HepG2 (cell line): Measurements from ENCODE around the gene RNASE12. TPM values are rescaled to one million over a fixed set of nuclear protein-coding genes. Genes with fewer than 3 reads are reported as not detected.

Experiments
- ATAC-seq: fragments of 200-7000 bp; cut with Tn5 transposase; 3 replicates; pipeline ENCODE4 v1.9.1; 2020; ENCODE audit warnings: mild to moderate bottlenecking, moderate library complexity
- BruUV-seq: library from RNA; stranded (reverse); fragments of 400-500 nt; replicated peaks from 2 replicates; lab custom pipeline; 2021; lab: Mats Ljungman, UMichigan
- CTCF ChIA-PET: fragments of 300-600 bp; formaldehyde crosslinking; extraction: SDS; loops from one replicate; lab custom pipeline; 2021; ENCODE audit warnings: low total read pairs, inconsistent platforms, low intra/inter-chr PET ratio; lab: Yijun Ruan, JAX
- POLR2A ChIA-PET: fragments of 350-600 bp; sonication (Branson Sonifier 250); formaldehyde crosslinking; loops from one replicate; lab custom pipeline; 2020; ENCODE audit warnings: antibody characterized with exemption, inconsistent platforms; lab: Yijun Ruan, JAX
- DNase-seq: peaks from one replicate; pipeline ENCODE4 v3.0.0-alpha.2; 2015; ENCODE audit warnings: low spot score
- FAIRE-seq: peaks from 3 replicates; lab custom pipeline; 2011; peaks lifted over from hg19 to GRCh38; lab: Jason Lieb, UNC
- H2AFZ ChIP-seq: one replicate; pipeline ENCODE4 v1.6.1; 2011; ENCODE audit warnings: low read length, inconsistent platforms
- H3K27ac ChIP-seq: fragments of 300-600 bp; 3 replicates; pipeline ENCODE4 v1.8.0; 2011; ENCODE audit warnings: mixed run types, mild to moderate bottlenecking, mixed read lengths, low read length, inconsistent platforms; ENCODE audit not compliant: insufficient read depth; ENCODE audit errors: extremely low read length
- H3K27me3 ChIP-seq, 2 experiments: fragments of 200-600 bp in 1 of 2; 2 replicates in 1 of 2; 3 replicates in 1 of 2; pipeline versions ENCODE4 v1.6.0 to v1.8.0; 2011; ENCODE audit warnings: low read length in 2 of 2, mild to moderate bottlenecking in 2 of 2, moderate library complexity in 2 of 2, inconsistent platforms in 1 of 2; ENCODE audit not compliant: insufficient read depth in 2 of 2, control insufficient read depth in 1 of 2
- H3K36me3 ChIP-seq, 2 experiments: fragments of 200-600 bp in 1 of 2; replicated peaks in 1 of 2; 2 replicates in 1 of 2; 3 replicates in 1 of 2; pipeline versions ENCODE4 v1.5.1 to v1.8.0; 2011; ENCODE audit warnings: low read length in 2 of 2, inconsistent platforms in 1 of 2; ENCODE audit not compliant: insufficient read depth in 2 of 2, control insufficient read depth in 1 of 2
- H3K4me1 ChIP-seq: 2 replicates; pipeline ENCODE4 v1.5.1; 2012; ENCODE audit warnings: low read length, inconsistent platforms; ENCODE audit not compliant: insufficient read depth
- H3K4me2 ChIP-seq: 2 replicates; pipeline ENCODE4 v1.6.0; 2011; ENCODE audit warnings: low read depth, low read length, inconsistent platforms
- H3K4me3 ChIP-seq, 3 experiments: fragments of 200-600 bp in 1 of 3; sonication (generic), shearing (Covaris generic) in 1 of 3; replicated peaks in 1 of 3; 2 replicates each; pipeline ENCODE4 v1.5.1; 2011 to 2016; ENCODE audit warnings: low read length in 3 of 3, inconsistent platforms in 2 of 3, low read depth in 2 of 3, mild to moderate bottlenecking in 2 of 3, control low read depth in 1 of 3, mixed read lengths in 1 of 3; ENCODE audit not compliant: insufficient read depth in 1 of 3
- H3K79me2 ChIP-seq: one replicate; pipeline ENCODE4 v1.6.1; 2011; ENCODE audit warnings: low read length, inconsistent platforms; ENCODE audit not compliant: insufficient read depth
- H3K9ac ChIP-seq: 2 replicates; pipeline ENCODE4 v1.6.0; 2011; ENCODE audit warnings: mild to moderate bottlenecking, low read depth, low read length, inconsistent platforms; ENCODE audit not compliant: insufficient read depth
- H3K9me3 ChIP-seq: 2 replicates; pipeline ENCODE4 v1.5.1; 2012; ENCODE audit warnings: mild to moderate bottlenecking, low read length
- H4K20me1 ChIP-seq: 2 replicates; pipeline ENCODE4 v1.6.0; 2011; ENCODE audit warnings: inconsistent platforms, mild to moderate bottlenecking, low read length, moderate library complexity; ENCODE audit not compliant: insufficient read depth
- GZF1 ChIP-seq: sonication (generic); formaldehyde crosslinking; IDR thresholded peaks from 2 replicates; pipeline ENCODE4 v1.5.1; 2020; ENCODE audit warnings: mild to moderate bottlenecking, missing genetic modification reagents
- HDAC6 ChIP-seq: fragments of 200-600 bp; sonication (generic); IDR thresholded peaks from 2 replicates; pipeline ENCODE4 v1.7.0; 2017; ENCODE audit warnings: mild to moderate bottlenecking, antibody characterized with exemption, low read length, low read depth
- IKZF1 ChIP-seq: fragments of 450-650 bp; IDR thresholded peaks from 2 replicates; pipeline ENCODE4 v1.7.1; 2016
- KLF11 ChIP-seq: IDR thresholded peaks from 2 replicates; pipeline ENCODE4 v1.6.1; 2016; ENCODE audit warnings: missing compliant biosample characterization
- NCOA1 ChIP-seq: sonication (generic); formaldehyde crosslinking; IDR thresholded peaks from 2 replicates; pipeline ENCODE4 v1.9.0; 2021; ENCODE audit warnings: missing genetic modification reagents
- NONO ChIP-seq, 2 experiments: fragments of 450-650 bp in 1 of 2; sonication (generic) in 1 of 2; formaldehyde crosslinking in 1 of 2; IDR thresholded peaks in 1 of 2; conservative IDR thresholded peaks in 1 of 2; 2 replicates each; pipeline versions ENCODE4 v1.6.1 to v1.8.0; 2017 to 2022; ENCODE audit warnings: mild to moderate bottlenecking in 1 of 2, missing genetic modification reagents in 1 of 2, moderate library complexity in 1 of 2
- RORA ChIP-seq: sonication (generic); formaldehyde crosslinking; IDR thresholded peaks from 2 replicates; pipeline ENCODE4 v1.5.0; 2020; ENCODE audit warnings: mild to moderate bottlenecking, missing genetic modification reagents, moderate library complexity
- SALL2 ChIP-seq: sonication (generic); formaldehyde crosslinking; IDR thresholded peaks from 2 replicates; pipeline ENCODE4 v1.8.1; 2023; ENCODE audit warnings: mild to moderate bottlenecking, missing genetic modification reagents, inconsistent platforms
- SMC3 ChIP-seq: IDR thresholded peaks from 2 replicates; pipeline ENCODE4 v1.6.1; 2011; ENCODE audit warnings: low read length, improper control_type of control experiment
- ZFP36L1 ChIP-seq: sonication (generic); formaldehyde crosslinking; IDR thresholded peaks from 2 replicates; pipeline ENCODE4 v1.8.0; 2022; ENCODE audit warnings: mild to moderate bottlenecking, missing genetic modification reagents, moderate library complexity
- ZNF121 ChIP-seq: sonication (generic); formaldehyde crosslinking; IDR thresholded peaks from 2 replicates; pipeline ENCODE4 v1.5.0; 2020; ENCODE audit warnings: mild to moderate bottlenecking, missing genetic modification reagents
- ZNF501 ChIP-seq: sonication (generic); formaldehyde crosslinking; IDR thresholded peaks from 2 replicates; pipeline ENCODE4 v1.5.1; 2020; ENCODE audit warnings: mild to moderate bottlenecking, moderate library complexity, missing genetic modification reagents
- ZNF556 ChIP-seq: sonication (generic); formaldehyde crosslinking; IDR thresholded peaks from 2 replicates; pipeline ENCODE4 v1.4.0; 2020; ENCODE audit warnings: mild to moderate bottlenecking, missing genetic modification reagents, borderline replicate concordance
- ZNF709 ChIP-seq: sonication (generic); formaldehyde crosslinking; IDR thresholded peaks from 2 replicates; pipeline ENCODE4 v1.5.0; 2020; ENCODE audit warnings: mild to moderate bottlenecking, missing genetic modification reagents
- ZSCAN29 ChIP-seq: sonication (generic); formaldehyde crosslinking; conservative IDR thresholded peaks from 2 replicates; pipeline ENCODE4 v1.4.0; 2020; ENCODE audit warnings: mild to moderate bottlenecking, missing genetic modification reagents
- WGBS: methylation state at CpG from one replicate; pipeline ENCODE4 v1.1.6; 2017; ENCODE audit warnings: low lambda C conversion rate; 5-methylcytosine and 5-hydroxymethylcytosine counted together
- in situ Hi-C: cut with HindIII; loops from 2 replicates; pipeline ENCODE4 v1.10.0; 2017; ENCODE audit warnings: low pct_unique_long_range_greater_than_20kb; ENCODE audit not compliant: extremely low pct_ligation_motif_present
- intact Hi-C: fragments of 100-400 bp; cut with micrococcal nuclease; formaldehyde crosslinking; loops from one replicate; pipeline ENCODE4 v1.10.0; 2022; ENCODE audit not compliant: unreplicated experiment
- polyA plus RNA-seq, 8 experiments: library from polyadenylated mRNA; depleted of rRNA in 3 of 8; stranded (reverse) in 7 of 8; unstranded in 1 of 8; fragments of >200 nt; fragmentation: Illumina TruSeq in 4 of 8; extraction: Trizol in 4 of 8; gene quantifications; 2 replicates each; pipeline versions ENCODE4 v1.2.1 to v1.2.3, GENCODE V29; 2011 to 2016; ENCODE audit warnings: low read depth in 4 of 8, missing spikeins in 1 of 8, mixed read lengths in 1 of 8; ENCODE audit not compliant: insufficient read depth in 1 of 8
- total RNA-seq, 5 experiments: library from RNA; depleted of rRNA; stranded (reverse); fragments of >200 nt; fragmentation: Illumina TruSeq; extraction: Trizol; gene quantifications; 2 replicates each; pipeline ENCODE4 v1.2.3, GENCODE V29; 2016; ENCODE audit warnings: low read depth in 1 of 5
- TF ChIP-seq, protein P1 (sequence below): sonication (generic); formaldehyde crosslinking; IDR thresholded peaks from 2 replicates; pipeline ENCODE4 v1.4.0; 2020; ENCODE audit warnings: missing genetic modification reagents
- TF ChIP-seq, protein P2 (sequence below): sonication (generic); formaldehyde crosslinking; conservative IDR thresholded peaks from 2 replicates; pipeline ENCODE4 v1.4.0; 2020; ENCODE audit warnings: missing genetic modification reagents

RNASE12 gene
- total and polyA plus RNA-seq, 2 of the 13 experiments (the other 11 are each of a cell fraction or from before 2014, with no cell fraction given): not detected

DNA sequence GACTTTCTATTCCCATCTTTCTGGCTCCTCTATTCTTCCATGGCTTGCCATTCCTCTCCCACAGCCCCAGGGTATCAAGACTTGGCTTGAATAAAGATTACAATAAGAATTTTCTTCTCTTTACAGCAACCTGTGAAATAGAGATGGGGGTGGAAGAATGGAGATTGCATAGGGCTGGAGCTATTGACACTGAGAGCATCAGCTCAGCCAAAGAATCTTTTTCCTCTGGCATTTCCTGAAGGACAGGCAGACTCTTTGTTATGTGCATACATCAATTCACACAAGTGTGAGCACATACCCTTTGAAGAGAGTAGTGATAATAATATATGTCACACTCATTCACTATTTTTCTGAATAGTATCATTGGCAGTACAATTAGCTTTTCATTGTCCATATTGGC, 8.0 kb downstream of the RNASE12 start:
- Histone ChIP-seq H3K4me3 (no peak overlapping the region), H3K27ac (no peak overlapping the region), H3K79me2 (no peaks in the 10 kb centered on the region), H3K4me1 (no peaks in the 10 kb centered on the region), H3K27me3 (peaks cover 0 to 2% of the 10 kb centered on the region in 2 experiments; a peak in 2 of 5 replicates), H2AFZ (no peak overlapping the region), H3K4me2 (no peak overlapping the region), H4K20me1 (no peaks in the 10 kb centered on the region), H3K9ac (no peak overlapping the region), H3K36me3 (no peaks in the 10 kb centered on the region), H3K9me3 (no peaks in the 10 kb centered on the region)
- no TSS peak for BruUV-seq
- no peak for ATAC-seq
- POLR2A ChIA-PET: no interaction called here
- CTCF ChIA-PET: no interaction called here
- in situ Hi-C loops (no loop called here), intact Hi-C loops (no loop called here)
- FAIRE-seq: no peak
- TF ChIP-seq ZNF501 (CRISPR knock-in tag) (no peak), IKZF1 (no peak)
- TF ChIP-seq, protein P1, sequence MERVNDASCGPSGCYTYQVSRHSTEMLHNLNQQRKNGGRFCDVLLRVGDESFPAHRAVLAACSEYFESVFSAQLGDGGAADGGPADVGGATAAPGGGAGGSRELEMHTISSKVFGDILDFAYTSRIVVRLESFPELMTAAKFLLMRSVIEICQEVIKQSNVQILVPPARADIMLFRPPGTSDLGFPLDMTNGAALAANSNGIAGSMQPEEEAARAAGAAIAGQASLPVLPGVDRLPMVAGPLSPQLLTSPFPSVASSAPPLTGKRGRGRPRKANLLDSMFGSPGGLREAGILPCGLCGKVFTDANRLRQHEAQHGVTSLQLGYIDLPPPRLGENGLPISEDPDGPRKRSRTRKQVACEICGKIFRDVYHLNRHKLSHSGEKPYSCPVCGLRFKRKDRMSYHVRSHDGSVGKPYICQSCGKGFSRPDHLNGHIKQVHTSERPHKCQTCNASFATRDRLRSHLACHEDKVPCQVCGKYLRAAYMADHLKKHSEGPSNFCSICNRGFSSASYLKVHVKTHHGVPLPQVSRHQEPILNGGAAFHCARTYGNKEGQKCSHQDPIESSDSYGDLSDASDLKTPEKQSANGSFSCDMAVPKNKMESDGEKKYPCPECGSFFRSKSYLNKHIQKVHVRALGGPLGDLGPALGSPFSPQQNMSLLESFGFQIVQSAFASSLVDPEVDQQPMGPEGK (CRISPR knock-in tag): no peak
- DNase-seq: no peak

DNA sequence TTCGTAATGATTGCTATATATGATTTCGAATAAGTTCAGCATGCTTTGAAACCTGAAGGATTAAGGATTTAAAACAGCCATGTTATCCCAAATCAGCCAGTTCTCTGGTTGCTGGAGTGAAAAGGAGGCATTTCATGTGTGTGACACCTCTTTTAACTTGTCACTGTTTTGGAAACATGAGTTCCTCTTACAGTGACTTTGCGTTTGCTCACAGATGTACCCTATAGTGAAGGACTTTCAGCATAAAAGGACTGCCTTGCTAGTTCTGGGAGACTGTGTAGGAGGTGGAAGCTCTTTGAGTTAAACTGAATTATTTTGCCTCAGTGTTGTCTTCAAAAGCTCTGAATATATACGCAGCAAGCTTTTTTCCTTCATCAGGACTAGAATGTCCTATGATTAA, 10.9 kb downstream of the RNASE12 start:
- no TSS peak for BruUV-seq
- TF ChIP-seq RORA (CRISPR knock-in tag) (no peak), ZFP36L1 (CRISPR knock-in tag) (no peak), KLF11 (CRISPR knock-in tag) (no peak), ZNF121 (CRISPR knock-in tag) (no peak), ZNF709 (CRISPR knock-in tag) (no peak), ZNF556 (CRISPR knock-in tag) (no peak), GZF1 (CRISPR knock-in tag) (no peak), NCOA1 (CRISPR knock-in tag) (no peak), SMC3 (no peak), ZSCAN29 (CRISPR knock-in tag) (no peak), HDAC6 (no peak), NONO (IDR thresholded peaks at IDR 0.05) (no peak), NONO (CRISPR knock-in tag; conservative IDR thresholded peaks at IDR 0.05) (no peak), SALL2 (CRISPR knock-in tag) (no peak)
- TF ChIP-seq, protein P2, sequence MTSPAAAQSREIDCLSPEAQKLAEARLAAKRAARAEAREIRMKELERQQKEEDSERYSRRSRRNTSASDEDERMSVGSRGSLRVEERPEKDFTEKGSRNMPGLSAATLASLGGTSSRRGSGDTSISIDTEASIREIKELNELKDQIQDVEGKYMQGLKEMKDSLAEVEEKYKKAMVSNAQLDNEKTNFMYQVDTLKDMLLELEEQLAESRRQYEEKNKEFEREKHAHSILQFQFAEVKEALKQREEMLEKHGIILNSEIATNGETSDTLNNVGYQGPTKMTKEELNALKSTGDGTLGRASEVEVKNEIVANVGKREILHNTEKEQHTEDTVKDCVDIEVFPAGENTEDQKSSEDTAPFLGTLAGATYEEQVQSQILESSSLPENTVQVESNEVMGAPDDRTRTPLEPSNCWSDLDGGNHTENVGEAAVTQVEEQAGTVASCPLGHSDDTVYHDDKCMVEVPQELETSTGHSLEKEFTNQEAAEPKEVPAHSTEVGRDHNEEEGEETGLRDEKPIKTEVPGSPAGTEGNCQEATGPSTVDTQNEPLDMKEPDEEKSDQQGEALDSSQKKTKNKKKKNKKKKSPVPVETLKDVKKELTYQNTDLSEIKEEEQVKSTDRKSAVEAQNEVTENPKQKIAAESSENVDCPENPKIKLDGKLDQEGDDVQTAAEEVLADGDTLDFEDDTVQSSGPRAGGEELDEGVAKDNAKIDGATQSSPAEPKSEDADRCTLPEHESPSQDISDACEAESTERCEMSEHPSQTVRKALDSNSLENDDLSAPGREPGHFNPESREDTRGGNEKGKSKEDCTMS (CRISPR knock-in tag): no peak

More for the DNA sequence above, 10.9 kb downstream of the RNASE12 start:
- Histone ChIP-seq H3K9me3 (no peaks in the 10 kb centered on the region), H4K20me1 (no peaks in the 10 kb centered on the region), H3K27ac (no peak overlapping the region), H2AFZ (no peak overlapping the region), H3K27me3 (peaks cover 0 to 2% of the 10 kb centered on the region in 2 experiments; a peak in 2 of 5 replicates), H3K36me3 (no peaks in the 10 kb centered on the region), H3K4me3 (no peak overlapping the region), H3K4me1 (no peaks in the 10 kb centered on the region), H3K79me2 (no peaks in the 10 kb centered on the region), H3K4me2 (no peak overlapping the region), H3K9ac (no peak overlapping the region)
- 23% methylated on average over 4 of the region's 4 CpGs for WGBS
- ATAC-seq: no peak
- DNase-seq: no peak
- in situ Hi-C loops (no loop called here), intact Hi-C loops (no loop called here)
- no peak for FAIRE-seq
- ChIA-PET CTCF (no interaction called here), POLR2A (no interaction called here)
